Liver (tissue), 9 donors: ENCODE results near the gene PRKN. TPM values are rescaled to one million over a fixed set of nuclear protein-coding genes. Genes with fewer than 3 reads are reported as not detected.

Experiments
- DNase-seq: peaks from one replicate; pipeline ENCODE4 v3.0.0-alpha.2; 2017; ENCODE audit warnings: low spot score
- H3K27ac ChIP-seq, 2 donors: one replicate each; pipeline ENCODE4 v1.7.0; 2013; ENCODE audit warnings: inconsistent platforms in 2 of 2, low read length in 2 of 2, control low read depth in 1 of 2, low read depth in 1 of 2, mild to moderate bottlenecking in 1 of 2
- H3K27me3 ChIP-seq, 4 donors: one replicate each; pipeline versions ENCODE4 v1.6.1 to v1.7.0; 2013; ENCODE audit warnings: low read length in 3 of 4, inconsistent platforms in 1 of 4, mild to moderate bottlenecking in 1 of 4, moderate library complexity in 1 of 4; ENCODE audit not compliant: control insufficient read depth in 4 of 4, insufficient read depth in 4 of 4
- H3K36me3 ChIP-seq, 4 donors: one replicate each; pipeline versions ENCODE4 v1.6.1 to v1.7.0; 2013; ENCODE audit warnings: low read length in 3 of 4, mild to moderate bottlenecking in 3 of 4, low read depth in 1 of 4, moderate library complexity in 1 of 4; ENCODE audit not compliant: control insufficient read depth in 4 of 4, insufficient read depth in 3 of 4
- H3K4me1 ChIP-seq, 4 donors: one replicate each; pipeline versions ENCODE4 v1.6.1 to v1.7.0; 2013; ENCODE audit warnings: low read length in 3 of 4, mild to moderate bottlenecking in 3 of 4, moderate library complexity in 1 of 4; ENCODE audit not compliant: control insufficient read depth in 4 of 4, insufficient read depth in 4 of 4
- H3K4me3 ChIP-seq, 3 donors: one replicate each; pipeline versions ENCODE4 v1.6.1 to v1.7.0; 2013; ENCODE audit warnings: low read length in 3 of 3, control low read depth in 1 of 3, low read depth in 1 of 3, mild to moderate bottlenecking in 1 of 3
- H3K9ac ChIP-seq, 2 donors: one replicate each; pipeline ENCODE4 v1.7.0; 2013; ENCODE audit warnings: low read length in 2 of 2, mild to moderate bottlenecking in 2 of 2, moderate library complexity in 2 of 2, control low read depth in 1 of 2, low read depth in 1 of 2
- H3K9me3 ChIP-seq, 4 donors: one replicate each; pipeline versions ENCODE4 v1.6.1 to v1.7.0; 2013; ENCODE audit warnings: low read length in 3 of 4; ENCODE audit not compliant: control insufficient read depth in 4 of 4
- ATF3 ChIP-seq: IDR thresholded peaks from 2 replicates; pipeline ENCODE4 v1.6.1; 2016; ENCODE audit warnings: antibody characterized with exemption
- CTCF ChIP-seq: fragments of 150-350 bp; IDR thresholded peaks from 2 replicates; pipeline ENCODE4 v1.5.1; 2017; ENCODE audit warnings: improper control_type of control experiment, low read depth, low read length; ENCODE audit not compliant: missing input control
- EGR1 ChIP-seq, 2 donors: IDR thresholded peaks; 2 replicates each; pipeline ENCODE4 v1.6.1; 2016 to 2018; ENCODE audit warnings: antibody characterized with exemption in 2 of 2, low read depth in 2 of 2
- FOXA1 ChIP-seq: IDR thresholded peaks from 2 replicates; pipeline ENCODE4 v1.6.1; 2016; ENCODE audit warnings: antibody characterized with exemption
- FOXA2 ChIP-seq: IDR thresholded peaks from 2 replicates; pipeline ENCODE4 v1.6.1; 2016; ENCODE audit warnings: antibody characterized with exemption
- GABPA ChIP-seq, 2 donors: IDR thresholded peaks in 1 of 2; conservative IDR thresholded peaks in 1 of 2; 2 replicates each; pipeline ENCODE4 v1.6.1; 2016; ENCODE audit warnings: antibody characterized with exemption in 2 of 2, mild to moderate bottlenecking in 1 of 2, moderate library complexity in 1 of 2
- HNF4A ChIP-seq, 2 donors: conservative IDR thresholded peaks; 2 replicates each; pipeline ENCODE4 v1.6.1; 2016; ENCODE audit warnings: antibody characterized with exemption in 2 of 2, mild to moderate bottlenecking in 2 of 2
- HNF4G ChIP-seq: IDR thresholded peaks from 2 replicates; pipeline ENCODE4 v1.6.1; 2016; ENCODE audit warnings: antibody characterized with exemption
- MAX ChIP-seq: IDR thresholded peaks from 2 replicates; pipeline ENCODE4 v1.6.1; 2016; ENCODE audit warnings: antibody characterized with exemption
- NR2F2 ChIP-seq: IDR thresholded peaks from 2 replicates; pipeline ENCODE4 v1.6.1; 2016; ENCODE audit warnings: antibody characterized with exemption
- RAD21 ChIP-seq, 2 donors: IDR thresholded peaks; 2 replicates each; pipeline ENCODE4 v1.6.1; 2016; ENCODE audit warnings: antibody characterized with exemption in 2 of 2, mild to moderate bottlenecking in 2 of 2
- REST ChIP-seq: IDR thresholded peaks from 2 replicates; pipeline ENCODE4 v1.6.1; 2016; ENCODE audit warnings: antibody characterized with exemption, mild to moderate bottlenecking
- RXRA ChIP-seq, 2 donors: IDR thresholded peaks; 2 replicates each; pipeline ENCODE4 v1.6.1; 2017 to 2018; ENCODE audit warnings: antibody characterized with exemption in 2 of 2, mild to moderate bottlenecking in 1 of 2
- ZBTB33 ChIP-seq: IDR thresholded peaks from 2 replicates; pipeline ENCODE4 v1.6.1; 2016; ENCODE audit warnings: antibody characterized with exemption
- WGBS: extraction: QIAGEN DNeasy Blood & Tissue Kit; methylation state at CpG from one replicate; pipeline ENCODE4 v1.1.7; 2013; 5-methylcytosine and 5-hydroxymethylcytosine counted together
- polyA plus RNA-seq, 2 donors: library from polyadenylated mRNA; stranded (reverse) in 1 of 2; unstranded in 1 of 2; fragments of 200-250 nt in 1 of 2; fragments of >200 nt in 1 of 2; fragmentation: Nextera tagmentation in 1 of 2; extraction: Ambion mirVana in 1 of 2; gene quantifications; one replicate each; pipeline versions ENCODE4 v1.2.1 to v1.2.3, GENCODE V29; 2013 to 2015
- total RNA-seq, 2 donors: library from RNA; depleted of rRNA; stranded (reverse); fragments of >200 nt; gene quantifications; one replicate each; pipeline ENCODE4 v1.2.3, GENCODE V29; 2014
- donor health status: healthy.
- donor health status: healthy.
- donor health status: healthy.
- donor health status: healthy.
- donor health status: healthy.

The PRKN gene
- total and polyA plus RNA-seq, 4 donors, result 0.47 to 4.1 (median 3.2) TPM

GRCh38 chr6:161696801-161697200 is 1030.8 kb downstream of the PRKN start (continued):
- TF ChIP-seq REST, result no peak
- no peak for TF ChIP-seq FOXA2

- H3K4me1 ChIP-seq, result peaks cover 0 to 8% (median 6%) of the 10 kb centered on the region in 4 donors
- H3K36me3 ChIP-seq, result no peaks in the 10 kb centered on the region
- H3K9ac ChIP-seq, result no peak overlapping the region
- H3K27me3 ChIP-seq, result no peaks in the 10 kb centered on the region
- TF ChIP-seq CTCF, result peak; percentile 69
- no peak for TF ChIP-seq FOXA2
- TF ChIP-seq MAX, result no peak
- TF ChIP-seq RXRA (IDR thresholded peaks at IDR 0.05), result peak in 1 of 2 donors; percentile 19
- TF ChIP-seq RAD21 (IDR thresholded peaks at IDR 0.05), result peak; percentile 89 to 91
- TF ChIP-seq HNF4A (conservative IDR thresholded peaks at IDR 0.05), result no peak
- DNase-seq, result no peak
- no peak overlapping the region for H3K27ac ChIP-seq
- H3K9me3 ChIP-seq, result no peaks in the 10 kb centered on the region
- no peak overlapping the region for H3K4me3 ChIP-seq
- 54% methylated on average over 3 of the region's 3 CpGs for WGBS
Measured at GRCh38 chr6:161694995-161695394, 1032.6 kb downstream of the PRKN start.

- no peak overlapping the region for H3K27ac ChIP-seq
- H3K36me3 ChIP-seq, result no peaks in the 10 kb centered on the region
- no peak for DNase-seq
- 87% methylated on average over 4 of the region's 4 CpGs for WGBS
- H3K4me3 ChIP-seq, result no peak overlapping the region
- no peak overlapping the region for H3K9ac ChIP-seq
- no peaks in the 10 kb centered on the region for H3K27me3 ChIP-seq
- no peaks in the 10 kb centered on the region for H3K4me1 ChIP-seq
- TF ChIP-seq ZBTB33 (no peak), EGR1 (IDR thresholded peaks at IDR 0.05; ENCODE audit: low read depth in 2 of 2) (no peak), CTCF (no peak), FOXA1 (no peak), RAD21 (IDR thresholded peaks at IDR 0.05) (no peak), HNF4G (no peak), FOXA2 (no peak), NR2F2 (no peak), GABPA (IDR thresholded peaks at IDR 0.05 in 1 of 2, conservative IDR thresholded peaks at IDR 0.05 in 1 of 2) (no peak), REST (no peak), MAX (no peak), RXRA (IDR thresholded peaks at IDR 0.05) (no peak), ATF3 (no peak), HNF4A (conservative IDR thresholded peaks at IDR 0.05) (no peak)
- H3K9me3 ChIP-seq, result no peaks in the 10 kb centered on the region
Measured at GRCh38 chr6:161686655-161687054, 1040.9 kb downstream of the PRKN start.
